Glutamatergic neuron (in vitro differentiated cells): ENCODE data around the gene DENND6A. TPM values are rescaled to one million over a fixed set of nuclear protein-coding genes. Genes with fewer than 3 reads are reported as not detected.

Experiments used
- DNase-seq: peaks from one replicate; pipeline ENCODE4 v3.0.0; 2022
- H3K27ac Mint-ChIP-seq: one replicate; pipeline ENCODE4 v1.8.0; 2020; ENCODE audit warnings: mild to moderate bottlenecking, mixed read lengths, inconsistent platforms; ENCODE audit not compliant: unreplicated experiment
- H3K27me3 Mint-ChIP-seq: one replicate; pipeline ENCODE4 v1.8.0; 2020; ENCODE audit warnings: mild to moderate bottlenecking, moderate library complexity, mixed read lengths, inconsistent platforms; ENCODE audit not compliant: unreplicated experiment
- H3K36me3 Mint-ChIP-seq: one replicate; pipeline ENCODE4 v1.8.0; 2020; ENCODE audit warnings: mild to moderate bottlenecking, mixed read lengths, inconsistent platforms; ENCODE audit not compliant: unreplicated experiment
- H3K4me1 Mint-ChIP-seq: one replicate; pipeline ENCODE4 v1.8.0; 2020; ENCODE audit warnings: mild to moderate bottlenecking, low read depth, mixed read lengths, inconsistent platforms; ENCODE audit not compliant: unreplicated experiment
- H3K4me3 Mint-ChIP-seq: one replicate; pipeline ENCODE4 v1.8.0; 2020; ENCODE audit warnings: mild to moderate bottlenecking, mixed read lengths, inconsistent platforms; ENCODE audit not compliant: unreplicated experiment
- H3K9me3 Mint-ChIP-seq: one replicate; pipeline ENCODE4 v1.8.0; 2020; ENCODE audit warnings: mild to moderate bottlenecking, moderate library complexity, mixed read lengths, inconsistent platforms; ENCODE audit not compliant: unreplicated experiment
- total RNA-seq: library from RNA; stranded (reverse); fragmentation: NEBNext Ultra II Directional; extraction: Animal tissue kit (Norgen Biotek cat#: 25700); gene quantifications from one replicate; pipeline ENCODE4 v1.2.1, GENCODE V29; 2021; ENCODE audit not compliant: unreplicated experiment
- TF ChIP-seq, protein P1 (sequence below): fragments of 200-600 bp; sonication (generic); IDR thresholded peaks from one replicate; pipeline ENCODE4 v1.5.0; 2021; ENCODE audit not compliant: partially characterized antibody, unreplicated experiment

Gene DENND6A
- total RNA-seq, 1 donor from 2014 or later: 20.5 TPM

DNA sequence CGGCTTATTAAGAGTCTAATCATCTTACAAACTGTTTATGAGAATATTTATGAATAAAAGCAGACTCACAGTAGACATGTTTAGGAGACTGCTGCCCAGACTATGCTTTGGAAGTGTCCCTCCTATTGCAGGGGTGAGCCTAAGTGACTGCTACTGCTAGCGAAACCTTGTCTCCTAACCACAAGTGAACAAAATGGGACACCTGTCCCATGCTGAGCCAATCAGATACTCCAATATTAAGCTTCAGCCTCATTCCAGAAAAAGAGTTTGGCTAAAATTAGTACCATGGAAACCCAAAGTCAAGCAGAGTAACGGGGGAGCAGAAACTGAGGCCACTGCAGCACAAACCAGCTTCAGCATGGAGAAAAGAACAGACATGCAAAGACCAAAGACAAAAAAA, 4.6 kb downstream of the DENND6A start:
- TF ChIP-seq, protein P1, sequence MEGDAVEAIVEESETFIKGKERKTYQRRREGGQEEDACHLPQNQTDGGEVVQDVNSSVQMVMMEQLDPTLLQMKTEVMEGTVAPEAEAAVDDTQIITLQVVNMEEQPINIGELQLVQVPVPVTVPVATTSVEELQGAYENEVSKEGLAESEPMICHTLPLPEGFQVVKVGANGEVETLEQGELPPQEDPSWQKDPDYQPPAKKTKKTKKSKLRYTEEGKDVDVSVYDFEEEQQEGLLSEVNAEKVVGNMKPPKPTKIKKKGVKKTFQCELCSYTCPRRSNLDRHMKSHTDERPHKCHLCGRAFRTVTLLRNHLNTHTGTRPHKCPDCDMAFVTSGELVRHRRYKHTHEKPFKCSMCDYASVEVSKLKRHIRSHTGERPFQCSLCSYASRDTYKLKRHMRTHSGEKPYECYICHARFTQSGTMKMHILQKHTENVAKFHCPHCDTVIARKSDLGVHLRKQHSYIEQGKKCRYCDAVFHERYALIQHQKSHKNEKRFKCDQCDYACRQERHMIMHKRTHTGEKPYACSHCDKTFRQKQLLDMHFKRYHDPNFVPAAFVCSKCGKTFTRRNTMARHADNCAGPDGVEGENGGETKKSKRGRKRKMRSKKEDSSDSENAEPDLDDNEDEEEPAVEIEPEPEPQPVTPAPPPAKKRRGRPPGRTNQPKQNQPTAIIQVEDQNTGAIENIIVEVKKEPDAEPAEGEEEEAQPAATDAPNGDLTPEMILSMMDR: no peak
- H3K4me1 Mint-ChIP-seq: peaks cover 6% of the 10 kb centered on the region
- peak overlapping the region; percentile 28 for H3K4me3 Mint-ChIP-seq
- no peak for DNase-seq
- H3K9me3 Mint-ChIP-seq: peaks cover 2% of the 10 kb centered on the region
- no peaks in the 10 kb centered on the region for H3K27me3 Mint-ChIP-seq
- H3K27ac Mint-ChIP-seq: no peak overlapping the region
- no peaks in the 10 kb centered on the region for H3K36me3 Mint-ChIP-seq

DNA sequence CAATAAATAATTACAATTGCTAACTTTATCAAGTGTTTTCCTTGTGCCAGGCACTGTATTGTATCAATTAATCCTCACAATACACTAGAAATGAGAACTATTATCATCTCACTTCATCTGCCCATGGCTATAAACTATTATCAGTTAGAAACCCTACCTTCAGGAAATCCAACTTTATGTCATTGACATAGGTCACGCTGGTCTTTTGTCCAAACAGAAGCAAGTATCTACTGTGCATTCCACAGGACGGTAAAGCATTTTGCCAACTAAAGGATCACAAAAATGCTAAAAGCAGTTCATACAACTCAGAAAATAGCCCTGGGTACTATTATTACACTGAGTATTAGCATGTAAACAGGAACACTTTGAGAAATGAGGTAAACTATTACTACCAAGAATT, 9.6 kb downstream of the DENND6A start:
- TF ChIP-seq, protein P1: no peak
- H3K9me3 Mint-ChIP-seq: no peaks in the 10 kb centered on the region
- H3K27me3 Mint-ChIP-seq: no peaks in the 10 kb centered on the region
- no peak overlapping the region for H3K4me3 Mint-ChIP-seq
- no peak for DNase-seq
- no peaks in the 10 kb centered on the region for H3K36me3 Mint-ChIP-seq
- H3K4me1 Mint-ChIP-seq: peaks cover under 1% of the 10 kb centered on the region
- H3K27ac Mint-ChIP-seq: no peak overlapping the region

DNA sequence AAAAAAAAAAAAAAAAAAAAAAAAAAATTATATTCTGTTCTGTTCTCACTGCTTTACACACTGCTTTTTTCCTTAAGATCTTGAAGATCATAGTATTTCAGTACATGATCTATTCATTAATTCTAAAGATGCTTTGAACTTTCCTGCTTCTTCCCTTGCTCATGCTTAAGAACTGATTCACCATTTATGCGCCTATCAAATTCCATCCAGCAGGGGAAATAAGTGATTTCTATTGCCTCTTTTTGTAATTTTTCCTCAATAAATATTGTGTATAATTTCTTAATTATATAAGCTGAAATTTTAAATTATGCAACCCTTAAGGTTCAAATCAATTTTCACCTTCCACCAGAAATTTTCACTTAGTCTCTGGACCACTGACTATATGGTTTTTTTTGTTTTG, 10.6 kb downstream of the DENND6A start:
- TF ChIP-seq, protein P1: peak; percentile 28
- Mint-ChIP-seq H3K9me3 (no peaks in the 10 kb centered on the region), H3K4me1 (no peaks in the 10 kb centered on the region), H3K36me3 (no peaks in the 10 kb centered on the region), H3K27me3 (no peaks in the 10 kb centered on the region), H3K4me3 (no peak overlapping the region), H3K27ac (no peak overlapping the region)
- no peak for DNase-seq

DNA sequence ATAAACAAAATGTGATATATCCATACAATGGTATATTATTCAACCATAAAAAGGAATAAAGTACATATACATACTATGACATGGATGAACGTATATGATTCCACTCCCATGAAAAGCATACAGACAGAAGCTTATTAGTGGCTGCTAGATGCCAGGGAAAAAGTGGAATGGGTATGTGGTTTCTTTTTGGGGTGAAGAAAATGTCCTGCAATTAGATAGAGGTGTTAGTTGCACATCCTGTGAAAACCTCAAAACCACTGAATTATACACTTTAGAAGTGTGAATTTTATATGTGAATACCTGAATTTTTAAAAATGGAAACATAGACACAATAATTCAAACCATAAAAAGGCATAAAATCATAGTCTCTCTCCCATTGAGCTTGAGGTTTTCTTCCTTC, 11.2 kb downstream of the DENND6A start:
- TF ChIP-seq, protein P1: no peak
- Mint-ChIP-seq H3K27me3 (no peaks in the 10 kb centered on the region), H3K4me3 (no peak overlapping the region), H3K36me3 (no peaks in the 10 kb centered on the region), H3K4me1 (no peaks in the 10 kb centered on the region), H3K9me3 (no peaks in the 10 kb centered on the region), H3K27ac (no peak overlapping the region)
- DNase-seq: no peak

DNA sequence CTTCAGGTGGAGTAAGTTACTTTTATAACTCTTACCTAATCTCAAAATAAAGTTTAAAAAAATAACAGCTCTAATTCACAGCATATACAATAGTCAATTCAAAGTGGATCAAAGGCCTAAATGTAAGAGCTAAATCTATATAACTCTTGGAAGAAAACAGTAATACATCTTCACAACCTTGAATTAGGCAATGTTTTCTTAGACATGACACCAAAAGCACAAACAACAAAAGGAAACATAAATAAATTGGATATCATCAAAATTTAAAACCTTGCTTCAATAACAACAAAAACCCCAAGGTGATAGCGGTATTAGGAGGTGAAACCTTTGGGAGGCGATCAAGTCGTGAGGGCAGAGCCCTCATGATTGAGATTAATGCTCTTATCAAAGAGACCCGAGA, 12.8 kb downstream of the DENND6A start:
- Mint-ChIP-seq H3K9me3 (no peaks in the 10 kb centered on the region), H3K27me3 (no peaks in the 10 kb centered on the region), H3K27ac (no peak overlapping the region), H3K4me1 (no peaks in the 10 kb centered on the region), H3K36me3 (no peaks in the 10 kb centered on the region), H3K4me3 (no peak overlapping the region)
- TF ChIP-seq, protein P1: no peak
- DNase-seq: no peak
